Testis (tissue), 2 donors: ENCODE results near the gene RNF141.

Experiments
- POLR2A ChIP-seq: fragments of 450-650 bp; IDR thresholded peaks from one replicate; pipeline ENCODE4 v1.6.1; 2017; ENCODE audit warnings: antibody characterized with exemption, mild to moderate bottlenecking, moderate library complexity
- TF ChIP-seq, protein P1 (sequence below), 3 experiments: fragments of 450-650 bp in 2 of 3; fragments of 200-600 bp in 1 of 3; sonication (generic) in 1 of 3; IDR thresholded peaks; one replicate each; pipeline ENCODE4 v1.5.1; 2016 to 2019; ENCODE audit warnings: antibody characterized with exemption in 3 of 3, mild to moderate bottlenecking in 2 of 3, moderate library complexity in 1 of 3

DNA sequence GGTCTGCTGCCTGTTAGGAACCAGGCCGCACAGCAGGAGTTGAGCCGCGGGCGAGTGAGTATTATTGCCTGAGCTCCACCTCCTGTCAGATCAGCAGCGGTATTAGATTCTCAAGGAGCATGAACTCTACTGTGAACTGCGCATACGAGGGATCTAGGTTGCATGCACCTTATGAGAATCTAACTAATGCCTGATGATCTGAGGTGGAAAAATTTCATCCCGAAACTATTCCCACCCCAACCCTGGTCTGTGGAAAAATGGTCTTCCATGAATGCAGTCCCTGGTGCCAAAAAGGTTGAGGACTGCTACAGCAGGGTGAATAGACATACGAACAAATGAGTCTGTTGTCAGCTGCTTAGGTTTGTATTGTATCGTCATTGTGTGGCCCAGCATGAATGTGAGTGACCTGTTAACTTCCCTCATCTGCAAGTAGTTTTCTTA is 29.8 kb downstream of the RNF141 start:
- no peak for TF ChIP-seq POLR2A
- TF ChIP-seq, protein P1, sequence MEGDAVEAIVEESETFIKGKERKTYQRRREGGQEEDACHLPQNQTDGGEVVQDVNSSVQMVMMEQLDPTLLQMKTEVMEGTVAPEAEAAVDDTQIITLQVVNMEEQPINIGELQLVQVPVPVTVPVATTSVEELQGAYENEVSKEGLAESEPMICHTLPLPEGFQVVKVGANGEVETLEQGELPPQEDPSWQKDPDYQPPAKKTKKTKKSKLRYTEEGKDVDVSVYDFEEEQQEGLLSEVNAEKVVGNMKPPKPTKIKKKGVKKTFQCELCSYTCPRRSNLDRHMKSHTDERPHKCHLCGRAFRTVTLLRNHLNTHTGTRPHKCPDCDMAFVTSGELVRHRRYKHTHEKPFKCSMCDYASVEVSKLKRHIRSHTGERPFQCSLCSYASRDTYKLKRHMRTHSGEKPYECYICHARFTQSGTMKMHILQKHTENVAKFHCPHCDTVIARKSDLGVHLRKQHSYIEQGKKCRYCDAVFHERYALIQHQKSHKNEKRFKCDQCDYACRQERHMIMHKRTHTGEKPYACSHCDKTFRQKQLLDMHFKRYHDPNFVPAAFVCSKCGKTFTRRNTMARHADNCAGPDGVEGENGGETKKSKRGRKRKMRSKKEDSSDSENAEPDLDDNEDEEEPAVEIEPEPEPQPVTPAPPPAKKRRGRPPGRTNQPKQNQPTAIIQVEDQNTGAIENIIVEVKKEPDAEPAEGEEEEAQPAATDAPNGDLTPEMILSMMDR (IDR thresholded peaks at IDR 0.05) = no peak
